ENCODE measurements around the gene AGER. TPM values are rescaled to one million over a fixed set of nuclear protein-coding genes. Genes with fewer than 3 reads are reported as not detected.

Gene AGER
- total and polyA plus RNA-seq, 2 donors (not counting 1 experiment from before 2014, with no cell fraction given), result 0.50 to 0.78 TPM

DNA sequence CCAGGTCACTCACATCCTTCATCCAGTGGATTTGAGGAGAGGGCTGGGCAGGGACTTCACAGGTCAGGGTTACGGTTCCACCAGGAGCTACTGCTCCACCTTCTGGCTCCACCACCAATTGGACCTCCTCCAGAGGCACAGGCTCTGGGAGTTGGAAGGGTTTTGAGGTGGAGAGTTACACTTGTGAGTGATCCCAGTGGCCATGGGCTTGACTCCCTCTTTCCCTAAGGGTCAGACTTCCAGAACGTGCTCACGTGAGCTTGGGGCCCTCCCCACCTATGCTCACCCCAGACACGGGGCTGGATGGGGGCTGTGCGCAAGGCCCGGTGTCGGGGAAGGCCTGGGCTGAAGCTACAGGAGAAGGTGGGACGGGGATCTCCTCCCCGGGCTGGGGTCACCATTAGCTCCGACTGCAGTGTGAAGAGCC is 1.5 kb downstream of the AGER start:
- H4K20me1 ChIP-seq (ENCODE audit: control insufficient read depth, extremely low read depth, insufficient read depth, low read length), result no peaks in the 10 kb centered on the region
- H3K36me3 ChIP-seq (ENCODE audit: control insufficient read depth, insufficient read depth, low read length), result peaks cover 12% of the 10 kb centered on the region
- DNase-seq (ENCODE audit: low read depth in 2 of 2), result no peak
- H3K4me3 ChIP-seq (replicated peaks in 1 of 4; ENCODE audit: control extremely low read depth in 1 of 4, insufficient read depth in 1 of 4, low read depth in 3 of 4, low read length in 4 of 4), result no peak overlapping the region
- H3K27ac ChIP-seq (ENCODE audit: insufficient read depth, low read length), result no peak overlapping the region
- H3K79me2 ChIP-seq (ENCODE audit: control insufficient read depth, insufficient read depth, low read length), result peaks cover 11% of the 10 kb centered on the region
- no peaks in the 10 kb centered on the region for H3K27me3 ChIP-seq (ENCODE audit: control insufficient read depth, insufficient read depth, low read length)
- no peak overlapping the region for H3K4me2 ChIP-seq (ENCODE audit: extremely low read depth, insufficient read depth, low read length)
- H3K9me3 ChIP-seq (ENCODE audit: control insufficient read depth, insufficient read depth, low read depth, low read length), result no peaks in the 10 kb centered on the region
- TF ChIP-seq, protein P1, sequence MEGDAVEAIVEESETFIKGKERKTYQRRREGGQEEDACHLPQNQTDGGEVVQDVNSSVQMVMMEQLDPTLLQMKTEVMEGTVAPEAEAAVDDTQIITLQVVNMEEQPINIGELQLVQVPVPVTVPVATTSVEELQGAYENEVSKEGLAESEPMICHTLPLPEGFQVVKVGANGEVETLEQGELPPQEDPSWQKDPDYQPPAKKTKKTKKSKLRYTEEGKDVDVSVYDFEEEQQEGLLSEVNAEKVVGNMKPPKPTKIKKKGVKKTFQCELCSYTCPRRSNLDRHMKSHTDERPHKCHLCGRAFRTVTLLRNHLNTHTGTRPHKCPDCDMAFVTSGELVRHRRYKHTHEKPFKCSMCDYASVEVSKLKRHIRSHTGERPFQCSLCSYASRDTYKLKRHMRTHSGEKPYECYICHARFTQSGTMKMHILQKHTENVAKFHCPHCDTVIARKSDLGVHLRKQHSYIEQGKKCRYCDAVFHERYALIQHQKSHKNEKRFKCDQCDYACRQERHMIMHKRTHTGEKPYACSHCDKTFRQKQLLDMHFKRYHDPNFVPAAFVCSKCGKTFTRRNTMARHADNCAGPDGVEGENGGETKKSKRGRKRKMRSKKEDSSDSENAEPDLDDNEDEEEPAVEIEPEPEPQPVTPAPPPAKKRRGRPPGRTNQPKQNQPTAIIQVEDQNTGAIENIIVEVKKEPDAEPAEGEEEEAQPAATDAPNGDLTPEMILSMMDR (conservative IDR thresholded peaks at IDR 0.05 in 1 of 2, IDR thresholded peaks at IDR 0.05 in 1 of 2; ENCODE audit: low read depth in 1 of 2, low read length in 2 of 2), result no peak
- TF ChIP-seq EZH2 (IDR thresholded peaks at IDR 0.05; ENCODE audit: low read length, missing control alignments), result no peak
- peaks cover 2% of the 10 kb centered on the region for H3K4me1 ChIP-seq (ENCODE audit: control insufficient read depth, extremely low read depth, insufficient read depth, low read length)
- no peak overlapping the region for H2AFZ ChIP-seq (ENCODE audit: low read length)
- H3K9ac ChIP-seq (ENCODE audit: insufficient read depth, low read length), result no peak overlapping the region

DNA sequence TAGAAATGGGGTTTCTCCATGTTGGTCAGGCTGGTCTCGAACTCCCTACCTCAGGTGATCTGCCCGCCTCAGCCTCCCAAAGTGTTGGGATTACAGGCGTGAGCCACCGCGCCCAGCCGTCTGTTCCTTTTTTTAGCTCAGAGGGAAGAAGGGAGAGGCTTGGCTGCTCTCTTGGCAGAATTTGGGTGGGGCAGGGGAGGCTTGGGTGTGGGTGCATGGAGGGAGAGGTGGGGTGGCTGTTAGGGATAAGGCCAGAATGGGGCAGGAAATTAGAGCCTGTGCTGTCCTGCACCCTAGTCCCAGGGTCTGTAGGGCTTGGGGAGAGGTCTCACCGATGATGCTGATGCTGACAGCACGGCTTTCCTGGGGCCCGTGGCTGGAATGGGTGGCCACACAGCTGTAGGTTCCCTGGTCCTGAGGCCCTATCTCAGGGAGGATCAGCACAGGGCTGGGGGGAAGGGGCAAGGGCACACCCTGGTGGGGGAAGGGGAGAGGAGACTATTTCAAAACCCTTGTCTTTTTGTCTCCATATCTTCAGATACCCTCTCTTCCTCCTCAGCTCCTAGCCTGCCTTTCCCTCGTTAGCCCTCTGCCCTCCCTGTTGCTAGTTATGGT is 2.0 kb downstream of the AGER start:
- H3K4me3 ChIP-seq (replicated peaks in 1 of 4; ENCODE audit: control extremely low read depth in 1 of 4, insufficient read depth in 1 of 4, low read depth in 3 of 4, low read length in 4 of 4), result no peak overlapping the region
- H3K4me2 ChIP-seq (ENCODE audit: extremely low read depth, insufficient read depth, low read length), result no peak overlapping the region
- no peak overlapping the region for H3K9ac ChIP-seq (ENCODE audit: insufficient read depth, low read length)
- H3K27me3 ChIP-seq (ENCODE audit: control insufficient read depth, insufficient read depth, low read length), result no peaks in the 10 kb centered on the region
- H4K20me1 ChIP-seq (ENCODE audit: control insufficient read depth, extremely low read depth, insufficient read depth, low read length), result no peaks in the 10 kb centered on the region
- DNase-seq (ENCODE audit: low read depth in 2 of 2), result no peak
- H3K36me3 ChIP-seq (ENCODE audit: control insufficient read depth, insufficient read depth, low read length), result peaks cover 10% of the 10 kb centered on the region
- TF ChIP-seq, protein P1 (conservative IDR thresholded peaks at IDR 0.05 in 1 of 2, IDR thresholded peaks at IDR 0.05 in 1 of 2; ENCODE audit: low read depth in 1 of 2, low read length in 2 of 2), result no peak
- no peak for TF ChIP-seq EZH2 (IDR thresholded peaks at IDR 0.05; ENCODE audit: low read length, missing control alignments)
- peaks cover 3% of the 10 kb centered on the region for H3K4me1 ChIP-seq (ENCODE audit: control insufficient read depth, extremely low read depth, insufficient read depth, low read length)
- no peaks in the 10 kb centered on the region for H3K9me3 ChIP-seq (ENCODE audit: control insufficient read depth, insufficient read depth, low read depth, low read length)
- no peak overlapping the region for H3K27ac ChIP-seq (ENCODE audit: insufficient read depth, low read length)
- H3K79me2 ChIP-seq (ENCODE audit: control insufficient read depth, insufficient read depth, low read length), result peaks cover 9% of the 10 kb centered on the region
- H2AFZ ChIP-seq (ENCODE audit: low read length), result no peak overlapping the region

DNA sequence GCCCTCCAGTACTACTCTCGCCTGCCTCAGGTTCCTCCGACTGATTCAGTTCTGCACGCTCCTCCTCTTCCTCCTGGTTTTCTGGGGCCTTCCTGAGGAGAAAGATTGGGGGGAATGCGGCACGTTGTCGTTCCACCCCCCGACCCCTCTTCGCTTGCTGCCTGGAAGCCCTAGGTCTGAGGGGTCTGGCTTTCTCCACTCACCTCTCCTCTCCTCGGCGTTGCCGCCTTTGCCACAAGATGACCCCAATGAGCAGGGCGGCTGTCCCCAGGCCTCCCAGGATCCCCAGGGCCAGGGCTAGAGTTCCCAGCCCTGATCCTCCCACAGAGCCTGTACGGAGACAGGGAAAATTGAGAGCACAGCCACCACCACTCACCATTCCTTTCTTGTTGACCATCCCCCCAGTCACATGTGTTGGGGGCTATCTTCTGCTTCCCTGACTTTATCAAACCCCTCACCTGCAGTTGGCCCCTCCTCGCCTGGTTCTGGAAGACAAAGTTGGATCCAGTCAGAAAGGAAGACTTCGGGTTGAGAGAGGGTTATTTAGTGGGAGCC is 2.8 kb downstream of the AGER start:
- Histone ChIP-seq H4K20me1 (ENCODE audit: control insufficient read depth, extremely low read depth, insufficient read depth, low read length) (no peaks in the 10 kb centered on the region), H3K79me2 (ENCODE audit: control insufficient read depth, insufficient read depth, low read length) (peaks cover 9% of the 10 kb centered on the region), H3K9ac (ENCODE audit: insufficient read depth, low read length) (no peak overlapping the region), H3K36me3 (ENCODE audit: control insufficient read depth, insufficient read depth, low read length) (peaks cover 10% of the 10 kb centered on the region), H3K9me3 (ENCODE audit: control insufficient read depth, insufficient read depth, low read depth, low read length) (no peaks in the 10 kb centered on the region), H3K27ac (ENCODE audit: insufficient read depth, low read length) (no peak overlapping the region), H3K27me3 (ENCODE audit: control insufficient read depth, insufficient read depth, low read length) (no peaks in the 10 kb centered on the region), H3K4me1 (ENCODE audit: control insufficient read depth, extremely low read depth, insufficient read depth, low read length) (peaks cover 10% of the 10 kb centered on the region), H3K4me2 (ENCODE audit: extremely low read depth, insufficient read depth, low read length) (no peak overlapping the region), H2AFZ (ENCODE audit: low read length) (no peak overlapping the region), H3K4me3 (replicated peaks in 1 of 4; ENCODE audit: control extremely low read depth in 1 of 4, insufficient read depth in 1 of 4, low read depth in 3 of 4, low read length in 4 of 4) (no peak overlapping the region)
- DNase-seq (ENCODE audit: low read depth in 2 of 2), result no peak
- TF ChIP-seq, protein P1 (conservative IDR thresholded peaks at IDR 0.05 in 1 of 2, IDR thresholded peaks at IDR 0.05 in 1 of 2; ENCODE audit: low read depth in 1 of 2, low read length in 2 of 2), result no peak
- TF ChIP-seq EZH2 (IDR thresholded peaks at IDR 0.05; ENCODE audit: low read length, missing control alignments), result no peak
